ENCODE data around the gene UBE2V1. TPM values are rescaled to one million over a fixed set of nuclear protein-coding genes. Genes with fewer than 3 reads are reported as not detected.
A peak's percentile ranks its signal among the peaks of the same experiment; 100 is the strongest.
"Not testable (repeated sequence)": the region's sequence is repeated elsewhere in the genome, so short reads cannot be mapped to it uniquely, and the experiment has no call there.

UBE2V1 gene
- total RNA-seq, 2 experiments from 2014 or later, result 111 to 144 TPM

GRCh38 chr20:50108556-50109235 lies 4.3 kb downstream of the UBE2V1 start:
- H3K4me3 Mint-ChIP-seq, result no peak overlapping the region
- CTCF ChIA-PET, result interaction anchor here (0.6 to 1.4 kb wide), 3 partner anchors 9 to 129 kb away, joined by 3 to 5 read pairs (median 3); no protein-coding TSS in a partner anchor
- no peaks in the 10 kb centered on the region for H3K27me3 Mint-ChIP-seq
- H3K27ac Mint-ChIP-seq, result no peak overlapping the region
- POLR2A ChIA-PET, result no interaction called here
- H3K36me3 Mint-ChIP-seq (ENCODE audit: low read depth), result peaks cover 46% of the 10 kb centered on the region
- H3K9me3 Mint-ChIP-seq, result no peaks in the 10 kb centered on the region
- H3K4me1 Mint-ChIP-seq, result peaks cover 72% of the 10 kb centered on the region
- DNase-seq, result no peak

GRCh38 chr20:50107796-50108331 lies 5.1 kb downstream of the UBE2V1 start:
- H3K4me3 Mint-ChIP-seq, result no peak overlapping the region
- H3K4me1 Mint-ChIP-seq, result peaks cover 69% of the 10 kb centered on the region
- H3K36me3 Mint-ChIP-seq (ENCODE audit: low read depth), result peaks cover 49% of the 10 kb centered on the region
- ChIA-PET POLR2A (no interaction called here), CTCF (interaction anchor here (1.1 to 1.4 kb wide), 2 partner anchors 46 to 128 kb away, joined by 4 to 5 read pairs; no protein-coding TSS in a partner anchor)
- peak overlapping the region; percentile 12 for H3K27ac Mint-ChIP-seq
- H3K27me3 Mint-ChIP-seq, result no peaks in the 10 kb centered on the region
- DNase-seq, result no peak
- H3K9me3 Mint-ChIP-seq, result no peaks in the 10 kb centered on the region

- H3K27ac Mint-ChIP-seq, result no peak overlapping the region
- no peak for DNase-seq
- H3K9me3 Mint-ChIP-seq, result no peaks in the 10 kb centered on the region
- H3K36me3 Mint-ChIP-seq (ENCODE audit: low read depth), result peaks cover 49% of the 10 kb centered on the region
- H3K27me3 Mint-ChIP-seq, result no peaks in the 10 kb centered on the region
- peaks cover 69% of the 10 kb centered on the region for H3K4me1 Mint-ChIP-seq
- CTCF ChIA-PET, result interaction anchor here (0.6 to 2.0 kb wide), 4 partner anchors 8 to 47 kb away, joined by 3 to 5 read pairs (median 4); no protein-coding TSS in a partner anchor
- no peak overlapping the region for H3K4me3 Mint-ChIP-seq
- POLR2A ChIA-PET, result no interaction called here
These were observed 5.8 kb downstream of the UBE2V1 start for GRCh38 chr20:50107086-50107660.

- peaks cover 69% of the 10 kb centered on the region for H3K4me1 Mint-ChIP-seq
- not testable (repeated sequence) for H3K27ac Mint-ChIP-seq, DNase-seq, H3K9me3 Mint-ChIP-seq, H3K27me3 Mint-ChIP-seq, H3K4me3 Mint-ChIP-seq
- peaks cover 46% of the 10 kb centered on the region for H3K36me3 Mint-ChIP-seq (ENCODE audit: low read depth)
- CTCF ChIA-PET, result interaction anchor here (0.6 to 2.0 kb wide), 9 partner anchors 8 to 63 kb away, joined by 3 to 14 read pairs (median 4); no protein-coding TSS in a partner anchor
- POLR2A ChIA-PET, result interaction anchor here (0.6 kb wide), 1 partner anchor 214 kb away, joined by 5 read pairs; no protein-coding TSS in a partner anchor
These were observed 6.3 kb downstream of the UBE2V1 start for GRCh38 chr20:50106669-50107068.

GRCh38 chr20:50103464-50104107 lies 9.4 kb downstream of the UBE2V1 start:
- H3K27me3 Mint-ChIP-seq, H3K27ac Mint-ChIP-seq, DNase-seq, H3K9me3 Mint-ChIP-seq, POLR2A ChIA-PET, H3K4me3 Mint-ChIP-seq: not testable (repeated sequence)
- CTCF ChIA-PET, result interaction anchor here (1.3 kb wide), 1 partner anchor 32 kb away, joined by 8 read pairs; no protein-coding TSS in a partner anchor
- peaks cover 50% of the 10 kb centered on the region for H3K4me1 Mint-ChIP-seq
- peaks cover 34% of the 10 kb centered on the region for H3K36me3 Mint-ChIP-seq (ENCODE audit: low read depth)

GRCh38 chr20:50102551-50102950 lies 10.4 kb downstream of the UBE2V1 start:
- Mint-ChIP-seq H3K36me3 (ENCODE audit: low read depth) (peaks cover 29% of the 10 kb centered on the region), H3K4me1 (peaks cover 46% of the 10 kb centered on the region)
- H3K9me3 Mint-ChIP-seq, POLR2A ChIA-PET, H3K27me3 Mint-ChIP-seq, H3K27ac Mint-ChIP-seq, H3K4me3 Mint-ChIP-seq, DNase-seq: not testable (repeated sequence)
- CTCF ChIA-PET, result interaction anchor here (1.3 to 1.4 kb wide), 2 partner anchors 18 to 31 kb away, joined by 6 to 8 read pairs; no protein-coding TSS in a partner anchor

GRCh38 chr20:50101887-50102286 lies 11.1 kb downstream of the UBE2V1 start:
- ChIA-PET POLR2A (no interaction called here), CTCF (interaction anchor here (1.4 kb wide), 1 partner anchor 19 kb away, joined by 6 read pairs; no protein-coding TSS in a partner anchor)
- Mint-ChIP-seq H3K36me3 (ENCODE audit: low read depth) (peaks cover 29% of the 10 kb centered on the region), H3K9me3 (no peaks in the 10 kb centered on the region), H3K27me3 (no peaks in the 10 kb centered on the region), H3K4me3 (no peak overlapping the region), H3K27ac (no peak overlapping the region), H3K4me1 (peaks cover 40% of the 10 kb centered on the region)
- DNase-seq, result no peak

- no peak overlapping the region for H3K4me3 Mint-ChIP-seq
- H3K27me3 Mint-ChIP-seq, result no peaks in the 10 kb centered on the region
- H3K4me1 Mint-ChIP-seq, result peaks cover 35% of the 10 kb centered on the region
- DNase-seq, result no peak
- CTCF ChIA-PET, result no interaction called here
- H3K27ac Mint-ChIP-seq, result no peak overlapping the region
- H3K36me3 Mint-ChIP-seq (ENCODE audit: low read depth), result peaks cover 24% of the 10 kb centered on the region
- POLR2A ChIA-PET, result no interaction called here
- no peaks in the 10 kb centered on the region for H3K9me3 Mint-ChIP-seq
These were observed 11.7 kb downstream of the UBE2V1 start for GRCh38 chr20:50101281-50101680.

GRCh38 chr20:50100552-50100951 lies 12.4 kb downstream of the UBE2V1 start:
- DNase-seq, result no peak
- Mint-ChIP-seq H3K27ac (no peak overlapping the region), H3K9me3 (no peaks in the 10 kb centered on the region), H3K4me3 (no peak overlapping the region), H3K4me1 (peaks cover 33% of the 10 kb centered on the region), H3K36me3 (ENCODE audit: low read depth) (peaks cover 29% of the 10 kb centered on the region), H3K27me3 (no peaks in the 10 kb centered on the region)
- POLR2A ChIA-PET, result no interaction called here
- CTCF ChIA-PET, result interaction anchor here (0.9 to 1.7 kb wide), 3 partner anchors 9 to 79 kb away, joined by 3 to 6 read pairs (median 4); no protein-coding TSS in a partner anchor

- Mint-ChIP-seq H3K27ac (no peak overlapping the region), H3K36me3 (ENCODE audit: low read depth) (peaks cover 38% of the 10 kb centered on the region), H3K9me3 (no peaks in the 10 kb centered on the region), H3K27me3 (no peaks in the 10 kb centered on the region), H3K4me1 (peaks cover 31% of the 10 kb centered on the region), H3K4me3 (no peak overlapping the region)
- CTCF ChIA-PET, result interaction anchor here (0.7 to 1.7 kb wide), 6 partner anchors 10 to 290 kb away, joined by 3 to 6 read pairs (median 3); no protein-coding TSS in a partner anchor
- POLR2A ChIA-PET, result no interaction called here
- no peak for DNase-seq
These were observed 13.4 kb downstream of the UBE2V1 start for GRCh38 chr20:50099565-50099991.

- no peak overlapping the region for H3K27ac Mint-ChIP-seq
- no peak overlapping the region for H3K4me3 Mint-ChIP-seq
- H3K36me3 Mint-ChIP-seq (ENCODE audit: low read depth), result peaks cover 43% of the 10 kb centered on the region
- H3K27me3 Mint-ChIP-seq, result no peaks in the 10 kb centered on the region
- peaks cover 31% of the 10 kb centered on the region for H3K4me1 Mint-ChIP-seq
- ChIA-PET CTCF (interaction anchor here (0.8 to 1.7 kb wide), 5 partner anchors 13 to 105 kb away, joined by 3 to 6 read pairs (median 3); partner anchors contain the start of gene UBE2V1), POLR2A (no interaction called here)
- no peak for DNase-seq
- H3K9me3 Mint-ChIP-seq, result no peaks in the 10 kb centered on the region
These were observed 13.8 kb downstream of the UBE2V1 start for GRCh38 chr20:50099113-50099512.

GRCh38 chr20:50098259-50098658 lies 14.7 kb downstream of the UBE2V1 start:
- Mint-ChIP-seq H3K36me3 (ENCODE audit: low read depth) (peaks cover 43% of the 10 kb centered on the region), H3K9me3 (no peaks in the 10 kb centered on the region), H3K4me1 (peaks cover 28% of the 10 kb centered on the region), H3K27ac (no peak overlapping the region), H3K27me3 (no peaks in the 10 kb centered on the region), H3K4me3 (no peak overlapping the region)
- no peak for DNase-seq
- ChIA-PET POLR2A (no interaction called here), CTCF (interaction anchor here (0.9 to 1.9 kb wide), 5 partner anchors 13 to 54 kb away, joined by 3 to 7 read pairs (median 4); partner anchors contain the start of gene UBE2V1)

Measured in activated CD4-positive, alpha-beta T cell treated with anti-CD3 and anti-CD28 coated beads, Interleukin-2, amount 10 ng/mL, durations not matched to agents 7 days and 5 days (primary cell).